D721Med (cell line): Measurements from ENCODE around the gene TMEM108.

Experiments used
- DNase-seq: peaks from one replicate; pipeline ENCODE4 v3.0.0; 2011; ENCODE audit warnings: low spot score; ENCODE audit not compliant: insufficient read length
- FAIRE-seq: peaks from 2 replicates; lab custom pipeline; 2011; peaks lifted over from hg19 to GRCh38; lab: Jason Lieb, UNC
- TF ChIP-seq, protein P1 (sequence below): IDR thresholded peaks from 2 replicates; pipeline ENCODE4 v1.5.1; 2012; ENCODE audit warnings: mild to moderate bottlenecking, control low read depth; ENCODE audit not compliant: insufficient read depth; ENCODE audit errors: missing control alignments

The TMEM108 gene

DNA sequence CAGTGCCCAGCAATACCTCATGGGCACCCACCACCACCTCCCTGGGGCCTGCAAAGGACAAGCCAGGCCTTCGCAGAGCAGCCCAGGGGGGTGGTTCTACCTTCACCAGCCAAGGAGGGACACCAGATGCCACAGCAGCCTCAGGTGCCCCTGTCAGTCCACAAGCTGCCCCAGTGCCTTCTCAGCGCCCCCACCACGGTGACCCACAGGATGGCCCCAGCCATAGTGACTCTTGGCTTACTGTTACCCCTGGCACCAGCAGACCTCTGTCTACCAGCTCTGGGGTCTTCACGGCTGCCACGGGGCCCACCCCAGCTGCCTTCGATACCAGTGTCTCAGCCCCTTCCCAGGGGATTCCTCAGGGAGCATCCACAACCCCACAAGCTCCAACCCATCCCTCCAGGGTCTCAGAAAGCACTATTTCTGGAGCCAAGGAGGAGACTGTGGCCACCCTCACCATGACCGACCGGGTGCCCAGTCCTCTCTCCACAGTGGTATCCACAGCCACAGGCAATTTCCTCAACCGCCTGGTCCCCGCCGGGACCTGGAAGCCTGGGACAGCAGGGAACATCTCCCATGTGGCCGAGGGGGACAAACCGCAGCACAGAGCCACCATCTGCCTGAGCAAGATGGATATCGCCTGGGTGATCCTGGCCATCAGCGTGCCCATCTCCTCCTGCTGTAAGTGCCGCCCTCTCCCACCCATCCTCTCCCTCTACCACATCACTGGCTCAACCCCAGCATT, 342.5 kb downstream of the TMEM108 start:
- FAIRE-seq (no peak), DNase-seq (no peak)
- TF ChIP-seq, protein P1, sequence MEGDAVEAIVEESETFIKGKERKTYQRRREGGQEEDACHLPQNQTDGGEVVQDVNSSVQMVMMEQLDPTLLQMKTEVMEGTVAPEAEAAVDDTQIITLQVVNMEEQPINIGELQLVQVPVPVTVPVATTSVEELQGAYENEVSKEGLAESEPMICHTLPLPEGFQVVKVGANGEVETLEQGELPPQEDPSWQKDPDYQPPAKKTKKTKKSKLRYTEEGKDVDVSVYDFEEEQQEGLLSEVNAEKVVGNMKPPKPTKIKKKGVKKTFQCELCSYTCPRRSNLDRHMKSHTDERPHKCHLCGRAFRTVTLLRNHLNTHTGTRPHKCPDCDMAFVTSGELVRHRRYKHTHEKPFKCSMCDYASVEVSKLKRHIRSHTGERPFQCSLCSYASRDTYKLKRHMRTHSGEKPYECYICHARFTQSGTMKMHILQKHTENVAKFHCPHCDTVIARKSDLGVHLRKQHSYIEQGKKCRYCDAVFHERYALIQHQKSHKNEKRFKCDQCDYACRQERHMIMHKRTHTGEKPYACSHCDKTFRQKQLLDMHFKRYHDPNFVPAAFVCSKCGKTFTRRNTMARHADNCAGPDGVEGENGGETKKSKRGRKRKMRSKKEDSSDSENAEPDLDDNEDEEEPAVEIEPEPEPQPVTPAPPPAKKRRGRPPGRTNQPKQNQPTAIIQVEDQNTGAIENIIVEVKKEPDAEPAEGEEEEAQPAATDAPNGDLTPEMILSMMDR = no peak

DNA sequence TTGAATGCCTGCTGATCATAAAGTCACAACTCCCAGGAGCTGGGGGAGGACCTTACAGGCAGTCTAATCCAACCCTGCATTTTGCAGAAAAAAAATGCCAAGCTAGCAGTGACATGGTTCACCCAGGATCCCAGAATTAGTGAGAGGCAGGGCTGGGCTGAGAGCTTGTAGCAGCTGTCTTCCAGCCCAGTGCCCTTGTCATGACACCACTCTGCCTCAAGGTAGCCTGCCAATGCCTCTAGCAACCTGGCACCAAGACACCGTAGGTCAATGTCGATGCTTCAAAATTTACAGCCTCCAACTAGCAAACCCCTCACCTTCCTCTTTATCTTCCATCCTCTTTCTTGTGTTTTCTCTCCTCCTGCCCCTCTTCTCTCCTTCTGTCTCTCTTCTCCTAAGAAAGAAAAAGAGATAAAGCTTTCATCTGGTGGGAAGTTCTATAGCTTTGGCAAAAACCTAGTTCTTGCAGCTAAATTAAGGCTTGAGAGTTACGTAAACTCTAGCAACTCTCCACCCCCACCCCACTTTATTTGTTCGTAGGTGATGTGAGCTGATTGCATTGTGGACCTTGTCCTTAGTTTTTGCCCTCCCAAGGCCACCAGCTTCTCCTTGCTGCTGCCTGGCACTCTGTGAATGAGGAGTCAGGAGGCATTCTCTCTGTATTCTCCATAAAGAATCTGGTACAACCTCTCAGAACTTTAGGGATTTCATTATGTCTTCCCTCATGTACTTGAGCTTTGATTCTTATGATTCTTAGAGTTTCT, 343.3 kb downstream of the TMEM108 start:
- no peak for FAIRE-seq
- DNase-seq = no peak
- TF ChIP-seq, protein P1 = no peak

DNA sequence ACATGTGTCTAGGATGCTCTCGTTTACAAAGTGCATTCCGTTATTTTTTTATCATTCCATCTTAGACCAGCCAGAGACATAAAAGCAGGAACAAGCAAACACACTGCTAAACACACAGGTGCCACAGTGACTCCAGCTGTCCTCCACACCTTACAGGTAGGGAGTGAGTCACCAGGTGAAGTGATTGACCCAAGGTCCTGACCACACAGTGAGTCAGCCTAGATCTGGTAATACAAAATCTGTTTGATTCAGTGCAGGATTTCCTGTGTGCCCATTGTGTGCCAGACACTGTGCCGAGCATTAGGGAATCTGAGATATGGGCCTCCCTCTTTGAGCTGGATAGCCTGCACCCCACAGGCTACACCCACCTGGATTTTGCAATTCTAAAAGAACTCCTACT, 345.0 kb downstream of the TMEM108 start:
- TF ChIP-seq, protein P1 = no peak
- DNase-seq = no peak
- no peak for FAIRE-seq

GRCh38 chr3:133383741-133384140, 345.6 kb downstream of the TMEM108 start:
- no peak for FAIRE-seq

GRCh38 chr3:133384331-133385027, 346.3 kb downstream of the TMEM108 start:
- TF ChIP-seq, protein P1 = peak; percentile 95
- FAIRE-seq (no peak), DNase-seq (peak; percentile 52)

More at GRCh38 chr3:133383741-133384140, 345.6 kb downstream of the TMEM108 start:
- TF ChIP-seq, protein P1 = no peak
- no peak for DNase-seq

GRCh38 chr3:133386876-133387275, 348.7 kb downstream of the TMEM108 start:
- FAIRE-seq (no peak), DNase-seq (no peak)
- TF ChIP-seq, protein P1 = no peak
